ENCODE measurements around the gene C4B.
"Not testable (repeated sequence)": the region's sequence is repeated elsewhere in the genome, so short reads cannot be mapped to it uniquely, and the experiment has no call there.

Gene C4B

GRCh38 chr6:32037136-32037535 is 22.5 kb downstream of the C4B start:
- not testable (repeated sequence) for DNase-seq (ENCODE audit: low spot score)

GRCh38 chr6:32037598-32038524 is 23.3 kb downstream of the C4B start, which contains the start of gene CYP21A2:
CYP21A2 (plus strand) TSS chr6:32038415; CDS start chr6:32038423, 8 bp downstream.
- not testable (repeated sequence) for DNase-seq (ENCODE audit: low spot score)

- DNase-seq (ENCODE audit: low spot score), result not testable (repeated sequence)
These were observed 24.3 kb downstream of the C4B start for GRCh38 chr6:32038878-32039277.

- not testable (repeated sequence) for DNase-seq (ENCODE audit: low spot score)
These were observed 25.0 kb downstream of the C4B start for GRCh38 chr6:32039321-32040274.

- not testable (repeated sequence) for DNase-seq (ENCODE audit: low spot score)
These were observed 25.9 kb downstream of the C4B start for GRCh38 chr6:32040299-32041049.

GRCh38 chr6:32041050-32041321 is 26.4 kb downstream of the C4B start:
- DNase-seq (ENCODE audit: low spot score), result not testable (repeated sequence)

GRCh38 chr6:32041385-32041784 is 26.8 kb downstream of the C4B start:
- not testable (repeated sequence) for DNase-seq (ENCODE audit: low spot score)

- not testable (repeated sequence) for DNase-seq (ENCODE audit: low spot score)
These were observed 27.7 kb downstream of the C4B start for GRCh38 chr6:32042276-32042675.

GRCh38 chr6:32043589-32044380 is 29.2 kb downstream of the C4B start:
- not testable (repeated sequence) for DNase-seq (ENCODE audit: low spot score)

GRCh38 chr6:32044916-32045315 is 30.3 kb downstream of the C4B start:
- DNase-seq (ENCODE audit: low spot score), result not testable (repeated sequence)

- DNase-seq (ENCODE audit: low spot score), result peak; percentile 46
These were observed 31.3 kb downstream of the C4B start for GRCh38 chr6:32045811-32046449.

GRCh38 chr6:32046450-32047083 is 32.0 kb downstream of the C4B start:
- no peak for DNase-seq (ENCODE audit: low spot score)

GRCh38 chr6:32047084-32047478 is 32.5 kb downstream of the C4B start:
- no peak for DNase-seq (ENCODE audit: low spot score)

- no peak for DNase-seq (ENCODE audit: low spot score)
These were observed 32.9 kb downstream of the C4B start for GRCh38 chr6:32047539-32047854.

- peak; percentile 71 for DNase-seq (ENCODE audit: low spot score)
These were observed 33.5 kb downstream of the C4B start for GRCh38 chr6:32047855-32048766.

GRCh38 chr6:32049149-32049548 is 34.6 kb downstream of the C4B start:
- DNase-seq (ENCODE audit: low spot score), result not testable (repeated sequence)

- DNase-seq (ENCODE audit: low spot score), result not testable (repeated sequence)
These were observed 35.1 kb downstream of the C4B start for GRCh38 chr6:32049736-32050135.

GRCh38 chr6:32050562-32050961 is 36.0 kb downstream of the C4B start:
- no peak for DNase-seq (ENCODE audit: low spot score)

- DNase-seq (ENCODE audit: low spot score), result not testable (repeated sequence)
These were observed 38.0 kb downstream of the C4B start for GRCh38 chr6:32052626-32053025.
